A673 (cell line): ENCODE results near the gene VWA7.

Experiments
- EZH2 ChIP-seq: fragments of 200-600 bp; sonication (generic); IDR thresholded peaks from 2 replicates; pipeline ENCODE4 v1.6.1; 2017; ENCODE audit warnings: borderline replicate concordance, low read depth, mild to moderate bottlenecking, mixed read lengths, antibody characterized with exemption, low read length; ENCODE audit not compliant: poor library complexity, severe bottlenecking
- TF ChIP-seq, protein P1 (sequence below): fragments of 300-800, 200-600 bp; sonication (generic); conservative IDR thresholded peaks from 2 replicates; pipeline ENCODE4 v1.5.1; 2017; ENCODE audit warnings: low read depth, mild to moderate bottlenecking, antibody characterized with exemption, low read length, moderate library complexity, mixed read lengths

DNA sequence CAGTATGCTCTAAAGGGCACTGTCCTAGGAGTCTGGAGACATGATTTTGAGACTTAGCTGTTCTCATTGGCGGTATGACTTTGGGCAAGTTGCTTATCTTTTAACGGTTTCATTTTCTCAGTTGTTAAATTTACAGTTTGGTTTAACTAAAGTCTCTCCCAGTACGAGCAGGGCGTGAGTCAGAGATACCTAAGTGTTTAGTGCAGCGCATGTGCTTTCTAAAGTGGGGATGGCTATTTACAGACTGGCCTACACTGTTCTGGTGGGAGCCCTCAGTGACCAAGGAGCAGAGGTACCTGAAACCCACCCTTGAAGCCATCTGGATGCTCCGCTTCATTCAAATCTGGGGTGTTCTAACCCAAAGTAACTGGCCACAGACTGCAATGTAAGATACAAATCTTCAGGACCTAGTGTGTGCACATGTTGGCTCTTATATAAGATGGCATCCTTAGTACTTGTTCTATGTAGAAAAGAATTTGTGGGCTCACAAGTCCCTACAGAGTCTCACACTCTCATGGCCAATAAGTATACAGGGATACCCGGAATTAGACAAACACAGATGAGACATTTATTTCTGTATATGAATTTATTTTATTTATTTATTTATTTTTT is 26.6 kb downstream of the VWA7 start:
- TF ChIP-seq, protein P1, sequence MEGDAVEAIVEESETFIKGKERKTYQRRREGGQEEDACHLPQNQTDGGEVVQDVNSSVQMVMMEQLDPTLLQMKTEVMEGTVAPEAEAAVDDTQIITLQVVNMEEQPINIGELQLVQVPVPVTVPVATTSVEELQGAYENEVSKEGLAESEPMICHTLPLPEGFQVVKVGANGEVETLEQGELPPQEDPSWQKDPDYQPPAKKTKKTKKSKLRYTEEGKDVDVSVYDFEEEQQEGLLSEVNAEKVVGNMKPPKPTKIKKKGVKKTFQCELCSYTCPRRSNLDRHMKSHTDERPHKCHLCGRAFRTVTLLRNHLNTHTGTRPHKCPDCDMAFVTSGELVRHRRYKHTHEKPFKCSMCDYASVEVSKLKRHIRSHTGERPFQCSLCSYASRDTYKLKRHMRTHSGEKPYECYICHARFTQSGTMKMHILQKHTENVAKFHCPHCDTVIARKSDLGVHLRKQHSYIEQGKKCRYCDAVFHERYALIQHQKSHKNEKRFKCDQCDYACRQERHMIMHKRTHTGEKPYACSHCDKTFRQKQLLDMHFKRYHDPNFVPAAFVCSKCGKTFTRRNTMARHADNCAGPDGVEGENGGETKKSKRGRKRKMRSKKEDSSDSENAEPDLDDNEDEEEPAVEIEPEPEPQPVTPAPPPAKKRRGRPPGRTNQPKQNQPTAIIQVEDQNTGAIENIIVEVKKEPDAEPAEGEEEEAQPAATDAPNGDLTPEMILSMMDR, result no peak
- TF ChIP-seq EZH2, result no peak
